Left renal cortex interstitium (tissue), 4 donors: ENCODE measurements around the gene CD86. TPM values are rescaled to one million over a fixed set of nuclear protein-coding genes. Genes with fewer than 3 reads are reported as not detected.

ENCODE experiments used
- DNase-seq, 4 donors: peaks; one replicate each; pipeline ENCODE4 v3.0.0-alpha.2; 2013; ENCODE audit warnings: low read depth in 4 of 4, low spot score in 2 of 4, missing footprints in 1 of 4
- polyA plus RNA-seq, 4 donors: library from polyadenylated mRNA; unstranded; fragments of 120-200 nt; gene quantifications; one replicate each; pipeline ENCODE4 v1.2.1, GENCODE V29; 2013; ENCODE audit not compliant: insufficient read length in 4 of 4

The CD86 gene
- polyA plus RNA-seq, 4 donors = 1.7 to 2.5 (median 2.0) TPM

DNA sequence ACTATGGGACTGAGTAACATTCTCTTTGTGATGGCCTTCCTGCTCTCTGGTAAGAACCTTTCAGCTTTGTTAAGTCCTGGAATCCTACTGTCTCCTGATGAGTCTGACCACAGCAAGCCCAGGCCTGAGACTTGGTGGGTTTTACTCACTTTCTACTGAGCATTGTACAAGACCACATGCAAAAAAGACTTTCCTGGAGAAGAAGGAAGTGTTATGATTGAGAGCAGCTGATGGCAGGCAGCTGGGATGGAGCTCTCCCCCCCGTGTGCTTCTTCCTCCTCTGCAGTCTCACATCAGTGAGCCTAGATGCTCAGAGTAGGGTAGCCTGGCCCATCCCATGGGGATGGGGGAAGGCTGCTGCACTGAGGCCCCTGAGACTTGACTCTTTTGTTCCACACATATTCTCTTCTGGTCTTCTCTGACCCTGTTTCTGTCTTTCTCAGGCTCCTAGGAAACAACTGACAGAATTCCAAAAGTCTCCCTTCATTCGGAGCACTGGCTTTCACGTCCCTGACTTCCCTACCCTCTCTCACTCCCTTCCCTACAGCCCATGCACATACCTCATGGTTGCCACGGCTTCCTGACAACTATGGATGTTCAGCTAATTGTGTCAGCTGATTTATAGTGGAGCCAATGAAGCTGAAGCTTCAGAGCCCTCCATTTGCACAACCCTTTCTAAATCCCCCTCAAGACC, 36.6 kb downstream of the CD86 start:
- DNase-seq = no peak

DNA sequence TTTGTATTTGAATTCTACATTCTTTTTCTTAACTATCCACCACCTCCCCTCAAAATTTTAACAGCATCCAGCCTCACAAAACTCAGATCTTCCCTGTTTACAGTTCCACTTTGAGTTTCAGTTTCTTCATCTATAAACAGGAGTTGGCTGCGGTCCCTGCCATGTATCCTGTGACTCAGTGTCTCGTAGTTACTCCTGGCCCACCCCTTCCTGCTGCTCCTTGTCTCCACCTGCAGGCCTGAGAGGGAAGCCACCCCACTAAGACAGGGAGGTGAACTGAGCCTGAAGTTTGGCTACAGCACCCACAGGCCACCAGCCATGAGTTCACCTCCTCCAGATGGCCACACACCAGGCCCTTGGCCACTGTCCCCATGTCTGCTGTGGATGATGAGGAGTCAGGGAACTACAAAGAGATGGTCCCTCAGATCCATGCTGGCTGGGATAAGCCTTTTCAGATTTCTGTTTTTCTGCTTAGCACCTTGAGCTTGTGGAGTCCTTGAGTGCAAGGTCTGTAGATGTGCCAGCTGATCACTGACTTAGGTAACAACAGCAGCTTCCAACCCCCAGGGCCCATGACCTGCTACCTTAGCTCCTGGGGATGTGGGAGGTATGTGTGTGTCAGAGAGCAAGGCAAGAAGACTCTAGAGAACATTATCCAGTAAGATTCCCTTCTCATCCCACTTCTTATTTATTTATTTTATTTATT, 37.5 kb downstream of the CD86 start:
- DNase-seq = no peak

DNA sequence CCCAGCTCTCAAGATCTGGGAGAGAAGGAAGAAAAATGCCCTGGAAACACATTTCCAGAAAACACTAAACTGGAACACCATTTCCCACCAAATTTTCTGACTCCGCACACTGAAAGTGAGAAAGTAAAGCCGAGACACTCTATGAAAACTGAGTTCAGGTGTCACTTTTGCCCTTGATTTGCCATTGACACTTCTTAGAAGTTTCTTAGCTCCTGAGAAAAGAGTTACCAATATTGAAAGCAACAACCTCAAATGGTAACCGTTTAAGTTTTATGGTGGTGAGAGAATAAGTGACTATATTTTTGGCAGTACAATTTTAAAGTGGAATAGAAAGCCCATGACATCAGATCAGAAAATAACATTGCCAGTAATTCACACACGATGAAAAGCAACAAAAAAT, 39.0 kb downstream of the CD86 start:
- no peak for DNase-seq

DNA sequence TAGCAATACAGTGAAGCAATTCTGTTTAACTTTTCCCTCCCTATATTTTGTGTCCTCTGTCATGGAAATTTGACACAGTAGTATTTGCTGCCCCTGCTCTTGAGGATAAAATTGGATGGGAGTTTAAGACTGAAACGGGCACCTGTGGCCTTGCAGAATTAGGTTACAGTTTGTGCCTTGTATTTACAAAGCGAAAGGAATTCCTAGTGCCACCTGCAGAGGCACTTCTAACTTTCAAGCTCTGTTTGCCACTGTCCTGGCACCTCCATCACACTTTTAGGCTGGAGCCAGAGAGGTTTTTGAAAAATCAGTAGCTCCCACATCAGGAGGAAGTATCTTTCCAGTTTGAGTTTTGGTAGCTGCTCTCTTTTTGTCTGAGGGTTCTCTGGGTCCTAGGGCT, 39.5 kb downstream of the CD86 start:
- no peak for DNase-seq

DNA sequence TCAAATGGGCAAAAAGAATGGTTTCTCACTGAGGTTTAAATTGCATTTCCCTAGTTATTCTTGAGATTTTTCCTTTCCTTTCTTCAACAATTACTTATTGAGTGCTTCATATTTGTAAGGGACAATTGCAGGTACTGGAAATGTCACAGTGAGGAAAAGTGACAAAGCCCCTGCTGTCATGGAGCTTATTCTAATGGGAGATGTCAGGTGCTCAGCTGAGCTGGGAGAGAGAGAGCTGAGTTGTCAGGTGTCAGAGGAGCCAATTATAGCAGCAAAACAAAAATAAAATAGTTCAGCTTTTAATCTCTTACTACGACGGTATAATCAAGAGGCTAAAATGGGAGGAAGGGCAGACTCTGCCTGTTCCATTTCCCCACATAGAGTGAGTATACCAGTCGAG, 42.0 kb downstream of the CD86 start:
- DNase-seq = no peak

DNA sequence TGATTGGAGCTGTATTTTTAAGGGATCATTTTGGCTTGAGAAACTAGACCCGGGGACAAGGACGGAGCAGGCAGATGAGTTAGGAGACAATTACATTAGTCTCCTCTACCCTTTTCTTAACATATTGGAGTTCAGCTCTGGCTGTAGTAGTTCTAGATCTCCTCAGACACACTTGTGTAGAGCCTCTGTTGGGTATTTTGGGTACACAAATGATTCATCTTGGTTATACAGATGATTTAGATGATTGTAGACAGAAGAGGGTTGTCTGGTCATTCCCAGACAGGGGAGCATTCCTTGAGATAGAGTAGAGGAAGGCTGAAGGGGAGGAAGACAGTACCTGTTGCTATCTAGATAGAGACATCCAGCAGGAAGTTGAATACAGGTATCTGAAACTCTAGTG, 43.4 kb downstream of the CD86 start:
- no peak for DNase-seq

DNA sequence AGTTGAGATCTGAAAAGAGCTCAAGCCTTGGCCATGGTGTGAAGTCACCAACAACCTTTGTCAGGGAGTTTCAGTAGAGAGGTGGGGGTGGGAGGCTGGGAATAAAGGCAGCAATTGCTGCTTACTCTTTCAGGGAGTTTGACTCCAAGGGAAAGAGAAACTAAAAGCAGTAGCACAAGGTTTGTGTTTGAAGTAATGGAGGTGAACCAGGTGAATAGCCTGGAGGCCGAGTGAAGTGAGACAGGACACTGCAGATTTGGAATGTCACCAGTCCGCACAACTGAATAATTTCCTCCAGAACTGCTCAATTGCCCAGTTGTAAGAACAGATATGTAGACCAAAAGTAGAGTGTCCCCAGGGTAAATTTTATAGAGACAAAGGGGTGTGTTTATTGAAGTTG, 44.1 kb downstream of the CD86 start:
- DNase-seq = no peak

DNA sequence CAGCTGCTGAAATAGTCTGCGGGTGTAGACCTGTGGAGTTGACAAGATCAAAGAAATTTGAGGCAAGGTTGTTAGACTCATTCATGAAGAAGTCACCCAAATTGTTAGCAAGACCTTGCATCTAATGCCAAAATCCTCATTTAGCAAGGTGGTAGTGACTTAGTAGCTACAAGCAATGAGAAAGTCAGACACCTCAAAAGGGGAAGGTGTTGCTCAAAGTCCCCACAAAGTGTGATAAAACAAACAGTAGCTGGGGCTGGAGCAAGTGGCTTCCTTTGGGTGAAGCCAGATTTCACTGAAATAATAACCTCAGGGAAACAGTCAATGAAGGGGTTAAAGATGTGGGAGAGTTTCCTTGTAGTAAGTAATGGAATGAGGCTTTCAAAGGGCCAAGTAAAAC, 44.9 kb downstream of the CD86 start:
- DNase-seq = no peak

DNA sequence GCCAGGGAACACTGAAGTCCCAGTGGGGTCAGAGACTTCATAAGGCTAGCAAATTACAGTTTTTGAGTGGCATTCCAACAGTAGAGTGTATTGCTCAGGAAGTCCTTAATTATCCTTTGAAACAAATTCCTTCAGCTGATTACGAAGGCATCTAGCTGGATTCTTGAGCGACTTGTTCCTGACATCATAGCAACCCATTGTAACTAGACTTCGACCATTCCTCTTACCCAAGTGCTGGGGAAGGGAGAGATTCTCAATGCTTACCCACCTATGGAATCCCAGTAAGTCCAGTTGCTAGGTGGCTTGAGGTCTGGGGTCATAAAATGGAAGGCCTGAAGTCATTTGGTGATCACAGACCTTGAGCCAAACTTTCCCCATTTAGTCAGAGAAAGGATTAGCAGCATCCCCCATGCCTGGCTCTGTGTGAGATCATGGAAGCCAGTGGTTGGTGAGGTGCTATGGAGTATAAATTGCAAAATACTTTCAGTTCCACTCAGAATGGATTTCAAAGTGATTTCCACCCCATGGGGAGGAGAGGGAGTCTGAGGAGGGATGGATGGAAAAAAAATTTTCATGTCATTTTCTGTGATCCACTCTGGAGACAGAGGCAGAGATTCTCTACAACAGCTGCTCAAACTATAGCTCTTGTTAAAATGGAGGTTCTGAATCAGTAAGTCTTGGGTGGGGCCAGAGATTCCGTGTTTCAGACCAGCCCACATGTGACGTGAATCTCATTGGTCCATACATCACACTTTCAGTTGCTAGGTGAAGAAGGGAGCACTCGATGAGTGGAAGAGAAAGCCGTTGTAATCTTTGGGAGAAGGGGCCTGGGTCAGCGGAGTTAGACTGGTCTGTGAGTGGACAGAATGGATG, 45.7 kb downstream of the CD86 start:
- DNase-seq = no peak

DNA sequence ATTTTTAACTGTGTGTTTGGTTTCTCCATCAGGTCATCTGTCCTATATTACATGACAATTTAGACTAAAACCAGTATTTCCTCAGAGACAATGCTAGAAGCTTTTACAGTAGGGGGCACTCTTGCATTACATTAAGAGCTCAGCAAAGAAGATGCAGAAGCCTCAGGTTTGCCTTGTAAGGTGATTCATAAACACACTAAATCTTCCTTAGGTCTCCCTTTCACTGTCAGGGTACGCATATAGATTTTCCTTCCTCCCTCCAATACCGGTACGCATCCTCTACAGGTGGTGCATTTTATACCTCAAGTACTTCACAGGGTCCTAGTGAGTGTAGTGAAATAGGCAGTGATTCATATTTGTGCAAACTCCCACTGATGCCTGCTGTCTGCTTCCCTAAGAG, 46.5 kb downstream of the CD86 start:
- DNase-seq = peak in 3 of 4 donors; percentile 28 to 64 (median 50)

DNA sequence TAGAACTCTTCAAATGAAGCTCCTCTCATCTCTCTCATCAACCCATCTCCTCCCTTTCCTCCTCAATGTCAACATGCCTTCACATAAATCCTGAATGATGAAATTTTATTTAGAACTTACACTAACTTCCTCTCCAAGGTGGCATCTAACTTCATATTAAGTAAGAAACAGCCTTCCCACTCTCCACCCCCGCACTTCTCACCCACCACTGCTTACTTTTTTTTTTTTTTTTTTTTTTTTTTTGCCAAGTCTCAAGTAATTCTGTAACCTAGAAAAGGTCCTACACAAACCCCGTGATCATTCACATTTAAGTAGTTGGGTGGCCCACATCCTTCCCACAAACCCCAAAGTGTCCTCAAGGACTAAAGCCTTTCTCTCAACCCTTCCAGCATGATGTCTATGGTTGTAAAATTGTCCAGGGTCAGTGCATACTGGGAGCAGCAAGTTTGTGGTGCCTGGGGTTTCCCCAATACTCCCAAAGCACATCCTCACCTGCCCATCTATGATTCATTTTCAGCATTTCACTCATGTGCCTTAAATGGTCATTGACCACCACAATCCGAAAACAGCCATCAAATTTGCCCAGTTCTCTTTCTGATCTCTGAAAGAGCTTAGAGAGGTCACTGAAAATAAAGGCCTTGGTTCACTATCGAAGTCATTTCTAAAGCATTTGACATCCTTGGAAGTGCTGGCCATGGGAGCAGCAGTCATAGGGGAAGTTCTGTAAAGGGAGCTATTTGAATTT, 47.2 kb downstream of the CD86 start:
- DNase-seq = no peak

DNA sequence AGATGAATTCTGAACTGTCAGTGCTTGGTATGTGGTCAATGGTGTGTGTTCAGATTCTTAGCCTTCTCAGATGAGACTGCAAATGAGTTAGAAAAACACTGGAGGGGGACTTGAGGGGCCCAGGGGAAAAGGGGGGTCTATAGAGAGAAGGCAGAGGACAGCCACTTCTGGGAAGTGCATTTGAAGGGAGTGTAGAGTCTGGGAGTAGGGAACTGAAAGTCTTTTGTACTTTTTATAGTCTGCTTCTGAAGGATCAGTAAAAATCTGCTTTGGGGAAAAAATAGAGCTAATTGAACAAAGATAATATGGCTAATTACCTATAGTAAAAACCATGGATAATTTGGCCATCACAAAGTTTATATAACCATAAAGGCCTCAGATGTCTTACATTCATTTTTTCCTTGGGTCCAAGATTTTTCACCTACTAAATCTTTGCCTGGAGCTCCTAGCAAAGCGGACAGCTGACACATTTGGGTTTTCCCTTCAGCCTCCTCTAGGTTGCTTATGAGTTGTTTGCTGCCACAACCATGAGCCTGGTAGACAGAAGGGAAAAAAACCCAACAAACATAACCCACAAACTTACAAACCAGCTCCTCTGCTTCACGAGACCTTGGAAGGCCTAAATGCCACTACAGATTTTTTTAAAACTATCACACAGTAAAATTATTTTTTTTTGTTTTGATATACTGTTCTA, 48.8 kb downstream of the CD86 start:
- no peak for DNase-seq

DNA sequence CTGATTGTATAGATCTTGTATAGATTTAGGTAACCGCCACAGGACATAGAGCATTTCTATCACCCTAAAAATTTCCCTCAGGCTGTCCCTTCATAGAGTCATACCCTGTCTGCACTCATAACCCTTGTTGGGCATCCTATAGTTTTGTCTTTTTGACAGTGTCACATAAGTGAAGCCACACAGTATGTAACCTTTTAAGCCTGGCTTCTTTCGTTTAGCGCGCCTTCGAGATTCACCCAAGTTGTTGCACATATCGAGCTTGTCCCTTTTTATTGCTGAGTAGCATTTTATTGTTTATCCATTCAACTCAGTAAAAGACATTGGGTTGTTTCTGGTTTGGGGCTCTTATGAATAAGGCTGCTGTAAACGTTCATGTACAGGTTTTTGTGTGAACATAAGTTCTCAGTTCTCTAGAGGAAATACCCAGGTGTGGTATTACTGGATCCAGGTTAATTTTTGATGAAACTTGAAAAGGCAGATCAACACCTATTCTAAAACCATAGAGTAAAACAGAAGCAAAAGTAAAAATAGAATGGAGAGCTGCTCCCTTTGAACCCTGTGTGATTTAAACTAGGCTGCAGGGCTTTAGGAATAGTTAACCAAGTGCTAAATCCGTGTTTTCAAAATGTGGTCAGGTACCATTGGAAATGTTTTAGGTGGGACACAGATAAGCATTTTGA, 49.5 kb downstream of the CD86 start:
- DNase-seq = no peak

DNA sequence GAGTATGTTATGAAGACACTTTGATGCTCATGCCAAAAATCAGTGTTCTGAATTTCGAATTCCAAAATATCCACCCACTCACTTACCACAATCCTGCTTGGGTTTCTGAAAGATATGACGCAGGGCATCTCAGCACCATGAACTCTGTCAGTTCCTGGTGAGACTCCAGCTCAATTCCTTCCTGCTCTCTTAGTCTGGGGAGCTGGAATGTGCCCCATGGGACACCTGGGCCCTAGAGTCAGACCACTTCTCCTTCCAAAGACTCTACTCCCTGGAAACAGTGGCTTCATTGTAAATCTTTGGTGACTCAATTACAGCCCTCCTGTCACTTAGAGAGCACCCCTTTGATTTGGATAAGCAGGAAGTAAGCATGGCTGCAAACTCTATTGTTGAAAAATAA, 50.5 kb downstream of the CD86 start:
- DNase-seq = no peak

DNA sequence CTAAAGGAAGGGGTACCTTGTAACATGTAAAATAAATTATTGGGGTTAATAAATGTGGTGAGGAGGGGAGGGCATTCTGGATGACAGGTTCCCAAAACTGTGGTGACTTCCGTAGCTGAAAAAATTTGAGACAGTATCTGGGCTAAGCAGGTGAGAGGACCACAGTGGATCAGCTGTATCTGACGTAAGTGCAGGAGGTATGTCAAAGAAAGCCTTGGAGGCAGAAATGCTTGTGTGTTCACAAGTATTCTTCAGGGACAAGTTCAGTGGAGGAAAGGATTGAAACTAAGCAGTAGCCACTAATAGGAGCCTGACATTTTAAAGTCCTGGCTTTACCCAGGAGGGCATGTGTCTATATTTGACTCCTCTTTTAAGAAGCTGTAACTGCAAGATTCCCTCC, 52.0 kb downstream of the CD86 start:
- no peak for DNase-seq

DNA sequence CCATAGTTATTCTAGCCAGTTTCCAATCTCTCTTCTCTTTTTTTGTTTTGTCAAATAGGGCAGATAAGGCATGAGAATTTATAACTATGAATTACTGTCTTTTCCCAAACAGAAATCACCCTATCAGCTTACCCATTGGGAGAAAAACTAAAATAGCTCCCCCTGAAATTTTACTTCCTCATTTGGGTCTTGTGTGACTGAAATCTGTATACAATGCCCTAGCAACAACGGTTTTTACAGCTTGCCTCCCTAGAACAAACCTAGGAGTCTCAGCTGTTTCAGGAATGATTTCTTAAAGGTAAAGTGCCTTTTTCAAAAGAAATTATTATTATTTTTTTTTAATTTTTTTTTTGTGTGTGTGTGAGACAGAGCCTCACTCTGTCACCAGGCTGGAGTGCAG, 56.8 kb downstream of the CD86 start:
- no peak for DNase-seq

DNA sequence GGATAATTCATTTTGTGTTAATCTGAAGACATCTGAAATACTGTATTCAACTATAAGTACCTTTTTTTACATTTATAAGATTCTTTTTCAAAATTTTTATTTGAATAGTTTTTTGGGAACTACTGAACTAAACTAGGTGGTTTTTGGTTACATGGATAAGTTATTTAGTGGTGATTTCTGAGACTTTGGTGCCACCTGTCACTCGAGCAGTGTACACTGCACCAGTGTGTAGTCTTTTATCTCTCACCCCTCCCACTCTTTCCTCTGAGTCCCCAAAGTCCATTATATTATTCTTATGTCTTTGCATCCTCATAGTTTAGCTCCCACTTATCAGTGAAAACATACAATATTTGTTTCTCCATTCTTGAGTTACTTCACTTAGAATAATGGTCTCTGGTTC, 57.6 kb downstream of the CD86 start:
- DNase-seq = no peak

DNA sequence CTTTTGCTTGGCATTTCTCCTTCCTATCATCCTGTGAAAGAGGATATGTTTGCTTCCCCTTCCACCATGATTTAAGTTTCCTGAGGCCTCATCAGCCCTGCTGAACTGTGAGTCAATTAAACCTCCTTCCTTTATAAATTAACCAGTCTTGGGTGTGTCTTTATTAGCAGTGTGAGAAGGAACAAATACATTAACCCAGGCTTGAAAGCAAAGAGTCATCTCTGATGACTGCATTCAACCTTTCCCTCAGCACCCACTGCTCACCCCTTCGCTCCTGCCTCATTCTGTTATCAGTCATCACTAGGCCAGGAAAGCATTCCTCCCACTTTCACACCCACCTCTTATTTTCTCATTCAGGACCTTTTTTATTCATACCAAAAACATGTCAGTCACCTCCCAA, 68.7 kb downstream of the CD86 start:
- DNase-seq = no peak

DNA sequence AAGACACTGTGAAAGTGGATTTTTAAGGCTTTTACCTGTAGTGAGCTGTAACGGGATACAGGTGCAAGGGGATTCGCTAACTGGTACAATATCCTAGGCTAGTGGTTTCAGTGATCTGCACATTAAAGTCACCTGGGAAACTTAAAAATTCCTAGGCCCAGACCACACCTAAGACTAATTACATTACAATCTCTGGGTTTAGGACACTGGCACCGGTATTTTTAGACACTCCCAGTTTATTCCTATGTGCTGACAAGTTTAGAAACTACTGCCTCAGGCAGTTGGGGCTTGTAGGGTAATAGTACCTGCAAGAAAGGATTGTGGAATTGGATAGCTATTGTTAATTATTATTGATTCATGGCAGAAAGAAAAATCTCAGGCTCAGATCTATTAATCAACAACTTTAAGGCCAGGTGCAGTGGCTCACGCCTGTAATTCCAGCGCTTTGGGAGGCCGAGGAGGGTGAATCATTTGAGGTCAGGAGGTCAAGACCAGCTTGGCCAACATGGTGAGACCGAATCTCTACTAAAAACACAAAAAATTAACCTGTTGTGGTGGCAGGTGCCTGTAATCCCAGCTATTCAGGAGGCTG, 77.9 kb downstream of the CD86 start:
- DNase-seq = no peak
